Dendritic cell treated with granulocyte-macrophage colony-stimulating factor and Interleukin-4, amounts not matched to agents 40 ng/mL and 50 ng/mL, for 4 days (primary cell): ENCODE measurements around the gene HIP1.

ENCODE experiments used
- H3K27ac Mint-ChIP-seq: one replicate; pipeline ENCODE4 v1.8.0; 2022; ENCODE audit warnings: mild to moderate bottlenecking, mixed read lengths
- H3K27me3 Mint-ChIP-seq: one replicate; pipeline ENCODE4 v1.8.0; 2022; ENCODE audit warnings: mild to moderate bottlenecking, mixed read lengths
- H3K36me3 Mint-ChIP-seq: one replicate; pipeline ENCODE4 v1.8.0; 2022; ENCODE audit warnings: low read depth, mixed read lengths
- H3K4me1 Mint-ChIP-seq: one replicate; pipeline ENCODE4 v1.8.0; 2022; ENCODE audit warnings: low read depth, mixed read lengths
- H3K4me3 Mint-ChIP-seq: one replicate; pipeline ENCODE4 v1.8.0; 2022; ENCODE audit warnings: mild to moderate bottlenecking, moderate library complexity, mixed read lengths
- H3K9me3 Mint-ChIP-seq: one replicate; pipeline ENCODE4 v1.8.0; 2022; ENCODE audit warnings: mixed read lengths
- intact Hi-C: fragments of 100-400 bp; cut with micrococcal nuclease; formaldehyde crosslinking; loops from one replicate; pipeline ENCODE4 v1.15.0; 2022

Gene HIP1

GRCh38 chr7:75660566-75661215 lies 78.0 kb downstream of the HIP1 start:
- no peaks in the 10 kb centered on the region for H3K27me3 Mint-ChIP-seq
- intact Hi-C loops: no loop called here
- no peaks in the 10 kb centered on the region for H3K9me3 Mint-ChIP-seq
- peaks cover 11% of the 10 kb centered on the region for H3K36me3 Mint-ChIP-seq
- no peaks in the 10 kb centered on the region for H3K4me1 Mint-ChIP-seq
- H3K4me3 Mint-ChIP-seq: no peak overlapping the region
- no peak overlapping the region for H3K27ac Mint-ChIP-seq

- no peaks in the 10 kb centered on the region for H3K27me3 Mint-ChIP-seq
- no peaks in the 10 kb centered on the region for H3K4me1 Mint-ChIP-seq
- H3K36me3 Mint-ChIP-seq: peaks cover 20% of the 10 kb centered on the region
- intact Hi-C loops: no loop called here
- no peaks in the 10 kb centered on the region for H3K9me3 Mint-ChIP-seq
- no peak overlapping the region for H3K27ac Mint-ChIP-seq
- H3K4me3 Mint-ChIP-seq: no peak overlapping the region
Measured at GRCh38 chr7:75658802-75659201, 79.9 kb downstream of the HIP1 start.

- intact Hi-C loops: no loop called here
- no peak overlapping the region for H3K27ac Mint-ChIP-seq
- H3K27me3 Mint-ChIP-seq: no peaks in the 10 kb centered on the region
- no peaks in the 10 kb centered on the region for H3K9me3 Mint-ChIP-seq
- H3K4me1 Mint-ChIP-seq: no peaks in the 10 kb centered on the region
- H3K4me3 Mint-ChIP-seq: no peak overlapping the region
- H3K36me3 Mint-ChIP-seq: peaks cover 20% of the 10 kb centered on the region
Measured at GRCh38 chr7:75658369-75658768, 80.4 kb downstream of the HIP1 start.

GRCh38 chr7:75657866-75658265 lies 80.9 kb downstream of the HIP1 start:
- Mint-ChIP-seq H3K9me3 (no peaks in the 10 kb centered on the region), H3K36me3 (peaks cover 17% of the 10 kb centered on the region), H3K4me1 (no peaks in the 10 kb centered on the region), H3K4me3 (no peak overlapping the region), H3K27me3 (no peaks in the 10 kb centered on the region), H3K27ac (no peak overlapping the region)
- intact Hi-C loops: no loop called here

GRCh38 chr7:75656740-75657139 lies 82.0 kb downstream of the HIP1 start:
- Mint-ChIP-seq H3K4me1 (no peaks in the 10 kb centered on the region), H3K27me3 (no peaks in the 10 kb centered on the region), H3K9me3 (no peaks in the 10 kb centered on the region), H3K4me3 (no peak overlapping the region), H3K36me3 (peaks cover 17% of the 10 kb centered on the region), H3K27ac (no peak overlapping the region)
- intact Hi-C loops: no loop called here

GRCh38 chr7:75655536-75655935 lies 83.2 kb downstream of the HIP1 start:
- Mint-ChIP-seq H3K27me3 (no peaks in the 10 kb centered on the region), H3K9me3 (no peaks in the 10 kb centered on the region), H3K4me3 (no peak overlapping the region), H3K27ac (no peak overlapping the region), H3K4me1 (peaks cover 5% of the 10 kb centered on the region), H3K36me3 (peaks cover 17% of the 10 kb centered on the region)
- intact Hi-C loops: no loop called here

- peaks cover 10% of the 10 kb centered on the region for H3K4me1 Mint-ChIP-seq
- no peak overlapping the region for H3K4me3 Mint-ChIP-seq
- no peaks in the 10 kb centered on the region for H3K9me3 Mint-ChIP-seq
- H3K27me3 Mint-ChIP-seq: no peaks in the 10 kb centered on the region
- H3K36me3 Mint-ChIP-seq: peaks cover 17% of the 10 kb centered on the region
- no peak overlapping the region for H3K27ac Mint-ChIP-seq
- intact Hi-C loops: no loop called here
Measured at GRCh38 chr7:75654855-75655254, 83.9 kb downstream of the HIP1 start.

- H3K27me3 Mint-ChIP-seq: no peaks in the 10 kb centered on the region
- intact Hi-C loops: no loop called here
- H3K4me1 Mint-ChIP-seq: peaks cover 14% of the 10 kb centered on the region
- H3K27ac Mint-ChIP-seq: no peak overlapping the region
- peaks cover 17% of the 10 kb centered on the region for H3K36me3 Mint-ChIP-seq
- no peaks in the 10 kb centered on the region for H3K9me3 Mint-ChIP-seq
- H3K4me3 Mint-ChIP-seq: no peak overlapping the region
Measured at GRCh38 chr7:75653651-75654050, 85.1 kb downstream of the HIP1 start.

- intact Hi-C loops: no loop called here
- H3K27me3 Mint-ChIP-seq: no peaks in the 10 kb centered on the region
- no peak overlapping the region for H3K27ac Mint-ChIP-seq
- peaks cover 20% of the 10 kb centered on the region for H3K36me3 Mint-ChIP-seq
- H3K9me3 Mint-ChIP-seq: peaks cover 5% of the 10 kb centered on the region
- H3K4me3 Mint-ChIP-seq: no peak overlapping the region
- peaks cover 14% of the 10 kb centered on the region for H3K4me1 Mint-ChIP-seq
Measured at GRCh38 chr7:75652788-75653187, 86.0 kb downstream of the HIP1 start.

GRCh38 chr7:75650681-75651080 lies 88.1 kb downstream of the HIP1 start:
- Mint-ChIP-seq H3K36me3 (peaks cover 35% of the 10 kb centered on the region), H3K4me3 (no peak overlapping the region), H3K27me3 (no peaks in the 10 kb centered on the region), H3K27ac (peak overlapping the region; percentile 26), H3K4me1 (peaks cover 14% of the 10 kb centered on the region), H3K9me3 (peaks cover 8% of the 10 kb centered on the region)
- intact Hi-C loops: no loop called here

- no peak overlapping the region for H3K27ac Mint-ChIP-seq
- H3K4me3 Mint-ChIP-seq: no peak overlapping the region
- intact Hi-C loops: no loop called here
- H3K36me3 Mint-ChIP-seq: peaks cover 38% of the 10 kb centered on the region
- H3K27me3 Mint-ChIP-seq: no peaks in the 10 kb centered on the region
- peaks cover 14% of the 10 kb centered on the region for H3K4me1 Mint-ChIP-seq
- H3K9me3 Mint-ChIP-seq: peaks cover 8% of the 10 kb centered on the region
Measured at GRCh38 chr7:75650062-75650461, 88.7 kb downstream of the HIP1 start.

GRCh38 chr7:75649462-75649861 lies 89.3 kb downstream of the HIP1 start:
- H3K27me3 Mint-ChIP-seq: no peaks in the 10 kb centered on the region
- H3K4me3 Mint-ChIP-seq: no peak overlapping the region
- H3K4me1 Mint-ChIP-seq: peaks cover 14% of the 10 kb centered on the region
- peaks cover 36% of the 10 kb centered on the region for H3K36me3 Mint-ChIP-seq
- H3K9me3 Mint-ChIP-seq: peaks cover 8% of the 10 kb centered on the region
- intact Hi-C loops: loop anchor here (10.0 kb wide), 1 partner anchor 55 kb away; no protein-coding TSS in a partner anchor
- no peak overlapping the region for H3K27ac Mint-ChIP-seq

GRCh38 chr7:75647709-75648438 lies 90.9 kb downstream of the HIP1 start:
- no peak overlapping the region for H3K27ac Mint-ChIP-seq
- H3K9me3 Mint-ChIP-seq: peaks cover 8% of the 10 kb centered on the region
- peaks cover 26% of the 10 kb centered on the region for H3K36me3 Mint-ChIP-seq
- H3K27me3 Mint-ChIP-seq: no peaks in the 10 kb centered on the region
- intact Hi-C loops: loop anchor here (10.0 kb wide), 1 partner anchor 53 kb away; no protein-coding TSS in a partner anchor
- no peak overlapping the region for H3K4me3 Mint-ChIP-seq
- peaks cover 14% of the 10 kb centered on the region for H3K4me1 Mint-ChIP-seq

GRCh38 chr7:75646571-75647102 lies 92.1 kb downstream of the HIP1 start:
- Mint-ChIP-seq H3K36me3 (peaks cover 26% of the 10 kb centered on the region), H3K4me1 (peaks cover 18% of the 10 kb centered on the region), H3K27ac (no peak overlapping the region), H3K4me3 (no peak overlapping the region), H3K27me3 (no peaks in the 10 kb centered on the region), H3K9me3 (peaks cover 8% of the 10 kb centered on the region)
- intact Hi-C loops: loop anchor here (10.0 kb wide), 1 partner anchor 52 kb away; no protein-coding TSS in a partner anchor
